Stimulated activated CD4-positive, alpha-beta T cell treated with anti-CD3 and anti-CD28 coated beads, TNF-alpha, amount 100 ng/mL, for 48 hours (primary cell): Measurements from ENCODE around the gene RABEP2.
A peak's percentile ranks its signal among the peaks of the same experiment; 100 is the strongest.
"Not testable (repeated sequence)": the region's sequence is repeated elsewhere in the genome, so short reads cannot be mapped to it uniquely, and the experiment has no call there.

Source experiments
- DNase-seq, 3 donors: peaks; one replicate each; pipeline ENCODE4 v3.0.0-alpha.2; 2020; ENCODE audit warnings: low read depth in 3 of 3

The RABEP2 gene

DNA sequence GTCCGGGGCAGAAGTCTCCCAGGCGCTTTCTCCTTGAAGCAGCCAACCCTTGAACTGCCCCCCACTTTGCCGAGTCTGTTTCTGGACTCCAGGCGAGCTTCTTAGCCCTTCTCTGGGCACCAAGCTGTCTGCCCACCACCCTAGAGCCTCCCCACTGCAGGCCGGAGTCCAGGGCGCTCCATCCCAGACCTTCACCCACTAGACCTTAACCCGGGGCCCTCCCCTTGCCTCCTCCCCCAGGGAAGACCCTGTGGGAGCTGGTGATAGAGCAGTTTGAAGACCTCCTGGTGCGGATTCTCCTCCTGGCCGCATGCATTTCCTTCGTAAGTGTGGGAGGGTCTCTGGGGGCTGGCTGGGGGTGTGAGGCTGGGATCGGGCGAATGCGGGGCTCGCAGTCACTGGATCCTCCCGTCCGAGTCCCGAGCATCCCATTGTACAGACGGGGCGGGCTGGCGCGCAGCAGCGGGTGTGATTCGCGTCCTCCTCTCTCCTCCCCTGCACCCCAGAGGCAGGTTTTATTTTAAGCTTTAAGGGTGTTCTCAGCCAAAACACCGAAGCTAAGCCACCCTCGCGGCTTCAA is 45.7 kb downstream of the RABEP2 start:
- DNase-seq = peak in 1 of 3 donors; percentile 6

- no peak for DNase-seq
Measured at GRCh38 chr16:28878083-28878926, 46.7 kb downstream of the RABEP2 start, which contains the start of gene ATP2A1. ATP2A1 (plus strand) TSS chr16:28878488; CDS start chr16:28878672, 184 bp downstream.

DNA sequence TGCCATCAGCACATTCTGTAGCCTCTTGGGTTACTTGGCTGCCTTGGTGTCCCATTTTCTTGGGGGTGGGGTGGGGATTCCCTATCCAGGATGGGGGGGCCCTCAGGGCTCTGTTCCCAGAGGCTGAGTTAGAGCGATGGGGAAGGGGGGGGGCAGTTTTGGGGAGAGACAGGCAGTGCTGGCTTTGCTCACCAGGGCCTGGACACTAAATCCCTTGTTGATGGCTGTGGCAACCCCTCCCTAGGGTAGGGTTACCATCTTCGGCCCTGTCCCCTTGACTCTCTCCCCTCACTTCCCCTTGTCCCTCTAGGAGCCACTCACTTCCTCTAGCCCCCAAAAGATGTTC is 47.4 kb downstream of the RABEP2 start:
- no peak for DNase-seq

- DNase-seq = no peak
Measured at GRCh38 chr16:28876973-28877654, 47.9 kb downstream of the RABEP2 start.

- DNase-seq = no peak
Measured at GRCh38 chr16:28876019-28876659, 48.9 kb downstream of the RABEP2 start.

- no peak for DNase-seq
Measured at GRCh38 chr16:28875134-28876018, 49.7 kb downstream of the RABEP2 start.

DNA sequence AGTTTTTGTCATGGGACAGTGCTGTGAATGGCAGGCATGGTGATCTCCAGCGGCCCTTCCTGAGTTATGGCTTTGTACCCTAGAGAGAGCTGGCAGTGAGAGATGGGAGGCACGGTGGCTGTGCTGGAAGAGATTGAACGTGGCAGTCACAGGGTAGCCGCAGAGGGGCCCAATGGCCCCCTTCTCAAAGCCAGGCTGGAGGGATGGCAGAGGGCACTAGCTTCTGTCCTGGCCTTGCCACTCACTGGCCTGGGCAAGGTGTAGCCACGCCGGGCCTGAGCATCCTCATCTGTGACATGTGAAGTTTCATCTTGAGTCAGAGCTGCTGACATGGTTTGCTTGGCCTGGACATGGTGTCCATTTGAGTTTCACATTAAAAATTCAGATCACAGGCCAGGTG is 50.6 kb downstream of the RABEP2 start:
- no peak for DNase-seq

- peak; percentile 21 to 41 (median 37) for DNase-seq
Measured at GRCh38 chr16:28873543-28874201, 51.4 kb downstream of the RABEP2 start.

- DNase-seq = no peak
Measured at GRCh38 chr16:28872952-28873351, 52.1 kb downstream of the RABEP2 start.

- DNase-seq = no peak
Measured at GRCh38 chr16:28869201-28869600, 55.8 kb downstream of the RABEP2 start.

DNA sequence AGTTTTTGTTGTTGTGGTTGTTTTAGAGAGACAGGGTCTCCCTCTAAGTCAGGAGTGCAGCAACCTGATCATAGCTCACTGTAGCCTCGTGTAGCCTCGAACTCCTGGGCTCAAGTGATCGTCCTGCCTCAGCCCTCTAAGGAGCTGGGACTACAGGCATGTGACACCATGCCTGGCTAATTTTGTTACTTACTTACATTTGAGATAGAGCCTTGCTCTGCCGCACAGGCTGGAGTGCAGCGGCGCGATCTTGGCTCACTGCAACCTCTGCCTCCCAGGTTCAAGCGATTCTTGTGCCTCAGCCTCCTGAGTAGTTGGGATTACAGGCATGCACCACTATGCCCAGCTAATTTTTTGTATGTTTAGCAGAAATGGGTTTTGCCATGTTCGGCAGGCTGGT is 57.4 kb downstream of the RABEP2 start:
- DNase-seq = not testable (repeated sequence)

- no peak for DNase-seq
Measured at GRCh38 chr16:28867241-28867640, 57.8 kb downstream of the RABEP2 start.

DNA sequence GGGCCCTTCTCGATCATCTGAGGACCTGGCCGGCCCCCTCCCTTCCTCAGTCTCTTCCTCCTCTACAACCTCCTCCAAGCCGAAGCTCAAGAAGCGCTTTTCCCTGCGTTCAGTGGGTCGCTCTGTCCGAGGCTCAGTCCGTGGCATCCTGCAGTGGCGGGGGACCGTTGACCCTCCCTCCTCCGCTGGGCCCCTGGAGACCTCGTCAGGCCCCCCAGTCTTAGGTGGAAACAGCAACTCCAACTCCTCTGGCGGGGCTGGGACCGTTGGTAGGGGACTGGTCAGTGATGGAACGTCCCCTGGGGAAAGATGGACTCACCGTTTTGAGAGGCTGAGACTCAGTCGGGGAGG is 58.6 kb downstream of the RABEP2 start:
- DNase-seq = no peak

DNA sequence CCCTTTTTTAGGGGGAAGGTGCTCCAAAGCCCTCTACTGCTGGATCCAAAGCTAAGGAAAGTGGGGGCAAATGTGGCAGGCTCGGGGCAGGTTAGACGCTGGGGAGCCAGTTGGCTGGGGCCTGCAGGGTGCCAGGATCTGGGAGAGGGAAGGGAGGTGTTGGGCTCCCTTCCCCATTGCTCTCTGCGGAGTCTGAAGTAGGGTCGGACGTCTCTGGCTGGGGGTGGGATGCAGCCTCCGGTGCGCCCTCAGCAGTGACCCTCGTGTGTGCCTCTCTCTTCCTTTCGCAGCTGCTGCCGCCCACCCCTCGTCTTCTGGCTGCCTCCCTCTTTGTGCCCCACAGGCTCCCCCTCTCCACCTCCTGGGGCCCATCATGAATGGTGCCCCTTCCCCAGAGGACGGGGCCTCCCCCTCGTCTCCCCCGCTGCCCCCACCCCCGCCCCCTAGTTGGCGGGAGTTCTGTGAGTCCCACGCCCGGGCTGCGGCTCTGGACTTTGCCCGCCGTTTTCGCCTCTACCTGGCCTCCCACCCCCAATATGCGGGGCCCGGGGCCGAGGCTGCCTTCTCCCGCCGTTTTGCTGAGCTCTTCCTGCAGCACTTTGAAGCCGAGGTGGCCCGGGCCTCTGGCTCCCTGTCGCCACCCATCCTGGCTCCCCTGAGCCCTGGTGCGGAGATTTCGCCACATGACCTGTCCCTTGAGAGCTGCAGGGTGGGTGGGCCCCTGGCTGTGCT is 59.1 kb downstream of the RABEP2 start:
- DNase-seq = no peak

DNA sequence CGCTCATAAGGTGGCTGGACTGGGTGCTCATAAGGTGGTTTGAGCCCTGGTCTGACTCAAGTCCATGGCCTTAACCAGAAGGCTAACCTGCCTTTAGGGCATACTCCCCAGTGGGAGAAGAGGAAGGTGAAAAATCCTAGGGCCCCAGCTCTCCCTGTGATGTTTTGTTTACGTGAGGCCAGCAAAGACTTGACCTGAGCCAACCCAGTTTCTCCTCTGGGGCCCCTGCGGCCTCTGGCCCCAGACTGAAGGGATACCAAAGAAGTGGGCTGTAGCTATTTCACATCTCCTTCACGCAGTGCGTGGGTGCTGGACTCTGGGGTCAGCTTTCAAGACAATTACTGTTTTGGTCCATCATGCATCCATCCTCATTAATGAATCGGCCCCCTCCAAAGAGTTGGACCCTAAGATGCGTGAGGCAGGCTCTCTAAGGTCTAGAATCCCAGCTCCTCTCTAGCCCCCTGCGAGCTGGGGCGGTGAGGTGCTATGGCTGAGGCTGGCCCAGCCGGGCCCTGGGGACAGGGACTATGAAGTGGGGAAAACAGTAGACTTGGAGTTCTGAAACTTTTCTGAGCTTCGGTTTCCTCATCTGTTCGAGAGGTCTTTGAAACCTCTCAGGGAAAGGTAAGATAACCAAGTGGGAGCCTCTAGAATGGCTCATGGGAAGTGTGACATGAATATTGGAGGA is 59.9 kb downstream of the RABEP2 start:
- no peak for DNase-seq

- no peak for DNase-seq
Measured at GRCh38 chr16:28863929-28864793, 60.9 kb downstream of the RABEP2 start.

DNA sequence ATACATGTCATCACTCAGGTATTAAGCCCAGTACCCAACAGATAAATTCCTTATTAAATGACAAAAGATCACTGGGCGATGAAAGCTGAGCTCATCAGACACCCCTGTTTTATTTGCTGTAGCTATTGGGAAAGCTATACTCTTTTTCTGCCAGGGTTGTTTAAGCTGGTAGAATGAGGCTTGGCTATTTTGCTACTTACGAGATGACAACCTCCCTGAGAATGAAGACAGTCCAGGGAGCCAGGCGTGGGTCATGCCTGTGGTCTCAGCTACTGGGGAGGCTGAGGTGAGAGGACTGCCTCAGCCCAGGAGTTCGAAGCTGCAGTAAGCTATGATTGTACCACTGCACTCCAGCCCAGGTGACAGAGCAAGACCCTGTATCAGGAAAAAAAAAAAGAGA is 65.7 kb downstream of the RABEP2 start:
- DNase-seq = no peak

- no peak for DNase-seq
Measured at GRCh38 chr16:28858421-28858820, 66.6 kb downstream of the RABEP2 start.
